Gastroesophageal sphincter (tissue), 4 donors: ENCODE results near the gene L3MBTL4. TPM values are rescaled to one million over a fixed set of nuclear protein-coding genes. Genes with fewer than 3 reads are reported as not detected.

Experiments used
- ATAC-seq: fragments of 150-250 bp; one replicate; pipeline ENCODE4 v1.9.1; 2016; ENCODE audit warnings: mild to moderate bottlenecking, moderate library complexity
- H3K27ac ChIP-seq, 4 donors: fragments of 200-600 bp; sonication (generic) in 3 of 4; 1 replicate in 3 of 4; 2 replicates in 1 of 4; pipeline ENCODE4 v1.5.1; 2016 to 2019
- H3K27me3 ChIP-seq: fragments of 200-600 bp; sonication (generic); one replicate; pipeline ENCODE4 v1.5.1; 2019
- H3K36me3 ChIP-seq, 2 donors: fragments of 200-600 bp; sonication (generic); one replicate each; pipeline ENCODE4 v1.5.1; 2019; ENCODE audit warnings: control low read depth in 1 of 2
- H3K4me1 ChIP-seq, 3 donors: fragments of 200-600 bp; sonication (generic); 1 replicate in 2 of 3; 2 replicates in 1 of 3; pipeline ENCODE4 v1.5.1; 2016 to 2019; ENCODE audit warnings: control low read depth in 2 of 3
- H3K4me3 ChIP-seq, 2 donors: fragments of 200-600 bp; sonication (generic); one replicate each; pipeline ENCODE4 v1.5.1; 2019; ENCODE audit warnings: mild to moderate bottlenecking in 1 of 2, moderate library complexity in 1 of 2
- H3K9me3 ChIP-seq, 3 donors: fragments of 200-600 bp; sonication (generic); one replicate each; pipeline ENCODE4 v1.5.1; 2017 to 2019; ENCODE audit warnings: control low read depth in 2 of 3
- EP300 ChIP-seq: sonication (generic); formaldehyde crosslinking; IDR thresholded peaks from one replicate; pipeline ENCODE4 v1.6.1; 2017; ENCODE audit warnings: antibody characterized with exemption, mild to moderate bottlenecking
- POLR2A ChIP-seq, 2 donors: fragments of 450-650 bp; IDR thresholded peaks; one replicate each; pipeline ENCODE4 v1.6.1; 2017; ENCODE audit warnings: antibody characterized with exemption in 2 of 2, mild to moderate bottlenecking in 2 of 2, moderate library complexity in 1 of 2
- POLR2AphosphoS5 ChIP-seq: sonication (generic); formaldehyde crosslinking; IDR thresholded peaks from one replicate; pipeline ENCODE4 v1.6.1; 2017; ENCODE audit warnings: antibody characterized with exemption
- WGBS, 2 donors: methylation state at CpG; one replicate each; pipeline ENCODE4 v1.1.5; 2018; ENCODE audit warnings: low coverage in 1 of 2; 5-methylcytosine and 5-hydroxymethylcytosine counted together
- total RNA-seq, 4 donors: library from RNA; depleted of rRNA; stranded (reverse); fragments of >200 nt; gene quantifications; one replicate each; pipeline ENCODE4 v1.1.0, GENCODE V29; 2016
- TF ChIP-seq, protein P1 (sequence below), 4 experiments: fragments of 200-600 bp in 2 of 4; fragments of 450-650 bp in 2 of 4; sonication (generic) in 1 of 4; IDR thresholded peaks; one replicate each; pipeline ENCODE4 v1.5.1; 2017 to 2019; ENCODE audit warnings: antibody characterized with exemption in 4 of 4, mild to moderate bottlenecking in 2 of 4, moderate library complexity in 2 of 4

L3MBTL4 gene
- total RNA-seq, 4 donors from 2014 or later: 0.46 to 8.1 (median 4.9) TPM

DNA sequence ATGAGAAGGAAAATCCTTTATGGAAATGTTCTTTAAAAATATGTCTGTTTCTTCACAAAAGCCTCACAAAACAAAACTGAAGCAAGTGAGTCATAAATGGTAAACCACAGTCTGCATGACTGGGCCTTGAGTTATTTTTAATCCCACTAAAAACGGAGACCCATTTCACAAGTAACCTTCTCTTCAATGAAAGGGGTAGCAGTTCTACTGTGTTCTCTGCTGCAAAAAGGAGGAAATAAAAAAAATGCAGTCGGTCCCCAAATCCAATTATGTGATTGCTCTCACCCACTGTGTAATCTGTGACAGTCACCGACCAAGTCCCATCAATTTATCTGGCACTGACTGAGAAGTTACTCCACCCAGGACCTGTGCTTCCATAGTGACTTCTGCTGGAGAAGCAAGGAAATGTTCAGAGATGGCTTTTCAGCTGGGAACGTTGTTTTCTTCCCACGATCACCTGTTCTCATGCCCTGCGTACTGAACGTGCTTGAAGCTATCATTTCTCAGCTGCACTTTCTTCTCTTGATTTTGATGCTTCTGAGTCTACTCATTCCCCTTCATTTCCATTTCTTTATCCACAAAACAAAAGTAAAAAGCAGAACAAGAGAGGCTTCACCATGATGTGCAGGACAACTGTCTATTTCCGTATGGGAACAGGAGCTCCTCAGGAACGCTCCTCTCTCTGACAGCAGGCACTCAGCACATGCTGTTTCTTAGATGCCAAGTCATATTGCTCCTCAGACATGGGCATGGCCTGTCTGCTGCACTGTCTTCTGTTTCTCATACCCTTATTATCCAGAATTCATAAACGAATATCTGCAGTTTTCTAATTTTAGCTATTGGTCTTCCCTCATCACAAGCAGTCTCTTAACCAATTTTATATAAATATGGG, 439.4 kb downstream of the L3MBTL4 start:
- Histone ChIP-seq H3K27me3 (no peaks in the 10 kb centered on the region), H3K4me3 (no peak overlapping the region), H3K27ac (no peak overlapping the region), H3K36me3 (no peaks in the 10 kb centered on the region), H3K4me1 (no peaks in the 10 kb centered on the region), H3K9me3 (no peaks in the 10 kb centered on the region)
- WGBS, 2 donors: 64 to 73% methylated on average over 9 to 10 of the region's 10 CpGs
- TF ChIP-seq POLR2AphosphoS5: no peak
- no peak for TF ChIP-seq EP300
- TF ChIP-seq, protein P1, sequence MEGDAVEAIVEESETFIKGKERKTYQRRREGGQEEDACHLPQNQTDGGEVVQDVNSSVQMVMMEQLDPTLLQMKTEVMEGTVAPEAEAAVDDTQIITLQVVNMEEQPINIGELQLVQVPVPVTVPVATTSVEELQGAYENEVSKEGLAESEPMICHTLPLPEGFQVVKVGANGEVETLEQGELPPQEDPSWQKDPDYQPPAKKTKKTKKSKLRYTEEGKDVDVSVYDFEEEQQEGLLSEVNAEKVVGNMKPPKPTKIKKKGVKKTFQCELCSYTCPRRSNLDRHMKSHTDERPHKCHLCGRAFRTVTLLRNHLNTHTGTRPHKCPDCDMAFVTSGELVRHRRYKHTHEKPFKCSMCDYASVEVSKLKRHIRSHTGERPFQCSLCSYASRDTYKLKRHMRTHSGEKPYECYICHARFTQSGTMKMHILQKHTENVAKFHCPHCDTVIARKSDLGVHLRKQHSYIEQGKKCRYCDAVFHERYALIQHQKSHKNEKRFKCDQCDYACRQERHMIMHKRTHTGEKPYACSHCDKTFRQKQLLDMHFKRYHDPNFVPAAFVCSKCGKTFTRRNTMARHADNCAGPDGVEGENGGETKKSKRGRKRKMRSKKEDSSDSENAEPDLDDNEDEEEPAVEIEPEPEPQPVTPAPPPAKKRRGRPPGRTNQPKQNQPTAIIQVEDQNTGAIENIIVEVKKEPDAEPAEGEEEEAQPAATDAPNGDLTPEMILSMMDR (IDR thresholded peaks at IDR 0.05): no peak
- no peak for TF ChIP-seq POLR2A (IDR thresholded peaks at IDR 0.05)
- no peak for ATAC-seq

GRCh38 chr18:5974696-5975095, 440.0 kb downstream of the L3MBTL4 start:
- no peaks in the 10 kb centered on the region for H3K27me3 ChIP-seq
- no peaks in the 10 kb centered on the region for H3K9me3 ChIP-seq
- H3K4me1 ChIP-seq: no peaks in the 10 kb centered on the region
- no peak overlapping the region for H3K27ac ChIP-seq
- no peaks in the 10 kb centered on the region for H3K36me3 ChIP-seq
- 87 to 100% methylated on average over 1 to 2 of the region's 2 CpGs for WGBS, 2 donors
- H3K4me3 ChIP-seq: no peak overlapping the region
- TF ChIP-seq, protein P1 (IDR thresholded peaks at IDR 0.05): no peak
- no peak for TF ChIP-seq POLR2A (IDR thresholded peaks at IDR 0.05)
- TF ChIP-seq POLR2AphosphoS5: no peak
- no peak for TF ChIP-seq EP300
- no peak for ATAC-seq

GRCh38 chr18:5973099-5973498, 441.6 kb downstream of the L3MBTL4 start:
- H3K9me3 ChIP-seq: no peaks in the 10 kb centered on the region
- H3K36me3 ChIP-seq: no peaks in the 10 kb centered on the region
- H3K4me1 ChIP-seq: no peaks in the 10 kb centered on the region
- no peak overlapping the region for H3K27ac ChIP-seq
- no peaks in the 10 kb centered on the region for H3K27me3 ChIP-seq
- no peak for ATAC-seq
- H3K4me3 ChIP-seq: no peak overlapping the region
- WGBS, 2 donors: 92 to 97% methylated on average over 3 of the region's 3 CpGs
- TF ChIP-seq, protein P1 (IDR thresholded peaks at IDR 0.05): no peak
- TF ChIP-seq EP300: no peak
- no peak for TF ChIP-seq POLR2A (IDR thresholded peaks at IDR 0.05)
- no peak for TF ChIP-seq POLR2AphosphoS5

DNA sequence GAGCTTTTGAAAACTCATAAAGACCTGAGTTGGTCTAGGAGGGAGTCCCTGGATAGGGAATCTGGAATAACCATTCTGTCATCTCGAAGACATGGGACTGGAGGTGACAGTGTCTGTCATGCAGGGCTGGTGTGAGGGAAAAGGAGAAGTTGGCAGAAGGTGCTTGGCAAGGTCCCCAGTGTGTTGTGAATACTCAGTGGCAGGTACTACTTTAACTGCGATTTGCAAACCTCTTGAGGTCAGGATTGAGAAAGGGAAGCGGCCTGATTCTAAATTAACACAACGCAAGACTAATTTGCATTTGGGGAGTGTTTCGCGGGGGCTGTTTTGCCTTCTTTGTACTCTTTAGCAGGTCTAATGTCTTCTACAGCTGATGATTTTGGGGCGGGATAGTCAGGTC, 442.4 kb downstream of the L3MBTL4 start:
- TF ChIP-seq, protein P1 (IDR thresholded peaks at IDR 0.05): no peak
- no peak for TF ChIP-seq POLR2A (IDR thresholded peaks at IDR 0.05)
- TF ChIP-seq POLR2AphosphoS5: no peak
- no peak for TF ChIP-seq EP300
- ATAC-seq: no peak
- Histone ChIP-seq H3K9me3 (no peaks in the 10 kb centered on the region), H3K27ac (no peak overlapping the region), H3K4me1 (no peaks in the 10 kb centered on the region), H3K27me3 (no peaks in the 10 kb centered on the region), H3K4me3 (no peak overlapping the region), H3K36me3 (no peaks in the 10 kb centered on the region)
- WGBS, 2 donors: 83 to 90% methylated on average over 5 to 7 of the region's 7 CpGs

DNA sequence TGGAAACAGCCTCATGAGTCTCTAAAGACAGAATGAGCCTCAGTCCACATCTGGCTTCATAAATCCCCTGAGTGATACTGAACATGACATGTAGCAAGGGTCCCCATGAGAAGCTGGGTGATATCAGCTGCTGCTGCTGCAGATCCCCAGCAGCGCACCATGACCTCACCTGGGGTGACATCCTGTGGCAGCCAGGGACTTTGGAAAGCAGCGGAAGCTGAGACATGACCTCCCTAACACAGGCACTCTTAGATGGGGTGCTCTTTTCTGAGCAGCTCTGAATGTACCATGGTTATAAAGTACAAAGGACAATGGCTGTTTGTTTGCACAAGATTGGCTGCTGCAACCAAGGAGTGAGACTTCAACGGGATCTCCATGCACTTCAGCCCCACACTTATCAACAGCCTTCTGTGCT, 444.7 kb downstream of the L3MBTL4 start:
- no peak overlapping the region for H3K4me3 ChIP-seq
- no peak overlapping the region for H3K27ac ChIP-seq
- H3K36me3 ChIP-seq: no peaks in the 10 kb centered on the region
- no peaks in the 10 kb centered on the region for H3K4me1 ChIP-seq
- TF ChIP-seq POLR2AphosphoS5 (no peak), POLR2A (IDR thresholded peaks at IDR 0.05) (no peak), EP300 (no peak)
- TF ChIP-seq, protein P1 (IDR thresholded peaks at IDR 0.05): no peak
- no peaks in the 10 kb centered on the region for H3K9me3 ChIP-seq
- no peak for ATAC-seq
- WGBS, 2 donors: 29 to 36% methylated on average over 1 to 3 of the region's 3 CpGs
- H3K27me3 ChIP-seq: no peaks in the 10 kb centered on the region
